CD14-positive monocyte (primary cell): ENCODE results near the gene TMEM132D. TPM values are rescaled to one million over a fixed set of nuclear protein-coding genes. Genes with fewer than 3 reads are reported as not detected.

Experiments used
- DNase-seq, 3 donors: peaks; one replicate each; pipeline ENCODE4 v3.0.0-alpha.2; 2011 to 2022
- H2AFZ ChIP-seq: 2 replicates; pipeline ENCODE4 v1.6.0; 2012; ENCODE audit warnings: mild to moderate bottlenecking, low read depth, low read length, inconsistent platforms; ENCODE audit not compliant: insufficient read depth, poor library complexity, severe bottlenecking
- H3K27ac ChIP-seq, 2 donors: 1 replicate in 1 of 2; 2 replicates in 1 of 2; pipeline ENCODE4 v1.5.1; 2012 to 2013; ENCODE audit warnings: low read length in 2 of 2, control low read depth in 1 of 2, inconsistent platforms in 1 of 2, low read depth in 1 of 2, mild to moderate bottlenecking in 1 of 2
- H3K27me3 ChIP-seq, 2 donors: one replicate each; pipeline versions ENCODE4 v1.6.0 to v1.6.1; 2011 to 2013; ENCODE audit warnings: low read length in 2 of 2; ENCODE audit not compliant: control insufficient read depth in 2 of 2, insufficient read depth in 2 of 2
- H3K36me3 ChIP-seq, 2 donors: replicated peaks in 1 of 2; 1 replicate in 1 of 2; 2 replicates in 1 of 2; pipeline versions ENCODE4 v1.5.1 to v1.6.1; 2012 to 2013; ENCODE audit warnings: low read length in 2 of 2, control low read depth in 1 of 2, inconsistent platforms in 1 of 2, mild to moderate bottlenecking in 1 of 2; ENCODE audit not compliant: insufficient read depth in 2 of 2, control insufficient read depth in 1 of 2
- H3K4me1 ChIP-seq, 2 donors: 1 replicate in 1 of 2; 2 replicates in 1 of 2; pipeline versions ENCODE4 v1.5.1 to v1.6.1; 2012 to 2013; ENCODE audit warnings: low read length in 2 of 2, control low read depth in 1 of 2, inconsistent platforms in 1 of 2, mild to moderate bottlenecking in 1 of 2, moderate library complexity in 1 of 2; ENCODE audit not compliant: insufficient read depth in 2 of 2, control insufficient read depth in 1 of 2
- H3K4me2 ChIP-seq: replicated peaks from 2 replicates; pipeline ENCODE3; 2012; ENCODE audit warnings: low read length, moderate library complexity, mild to moderate bottlenecking; ENCODE audit not compliant: poor library complexity, severe bottlenecking; ENCODE audit errors: extremely low read depth
- H3K4me3 ChIP-seq, 3 experiments: fragments of 200-600 bp in 1 of 3; sonication (generic) in 1 of 3; replicated peaks in 1 of 3; 1 replicate in 2 of 3; 2 replicates in 1 of 3; pipeline ENCODE4 v1.5.1; 2011 to 2013; ENCODE audit warnings: low read length in 3 of 3, mild to moderate bottlenecking in 3 of 3, control low read depth in 2 of 3, low read depth in 2 of 3, inconsistent platforms in 1 of 3, moderate library complexity in 1 of 3
- H3K79me2 ChIP-seq: 2 replicates; pipeline ENCODE4 v1.6.0; 2012; ENCODE audit warnings: mild to moderate bottlenecking, control low read depth, inconsistent platforms, low read length, moderate library complexity; ENCODE audit not compliant: insufficient read depth
- H3K9ac ChIP-seq: 2 replicates; pipeline ENCODE4 v1.6.0; 2017; ENCODE audit warnings: low read length, mild to moderate bottlenecking; ENCODE audit not compliant: insufficient read depth, poor library complexity, severe bottlenecking
- H3K9me3 ChIP-seq, 2 donors: replicated peaks in 1 of 2; 1 replicate in 1 of 2; 2 replicates in 1 of 2; pipeline versions ENCODE4 v1.5.1 to v1.6.1; 2012 to 2013; ENCODE audit warnings: low read length in 2 of 2, control low read depth in 1 of 2; ENCODE audit not compliant: control insufficient read depth in 1 of 2, insufficient read depth in 1 of 2
- H4K20me1 ChIP-seq: 2 replicates; pipeline ENCODE4 v1.6.0; 2012; ENCODE audit warnings: mild to moderate bottlenecking, low read length, control low read depth, moderate library complexity; ENCODE audit not compliant: insufficient read depth
- H3K27ac Mint-ChIP-seq, 7 donors: one replicate each; pipeline ENCODE4 v1.8.0; 2020; ENCODE audit warnings: mild to moderate bottlenecking in 7 of 7, mixed read lengths in 7 of 7, moderate library complexity in 6 of 7, inconsistent platforms in 2 of 7
- H3K27me3 Mint-ChIP-seq, 3 donors: one replicate each; pipeline ENCODE4 v1.8.0; 2021 to 2022; ENCODE audit warnings: low read depth in 3 of 3, mild to moderate bottlenecking in 3 of 3, mixed read lengths in 3 of 3, moderate library complexity in 3 of 3, inconsistent platforms in 1 of 3
- H3K36me3 Mint-ChIP-seq, 2 donors: one replicate each; pipeline ENCODE4 v1.8.0; 2020; ENCODE audit warnings: mixed read lengths in 2 of 2, inconsistent platforms in 1 of 2, mild to moderate bottlenecking in 1 of 2
- H3K4me1 Mint-ChIP-seq: one replicate; pipeline ENCODE4 v1.8.0; 2020; ENCODE audit warnings: mild to moderate bottlenecking, mixed read lengths
- H3K4me3 Mint-ChIP-seq, 2 donors: one replicate each; pipeline ENCODE4 v1.8.0; 2020; ENCODE audit warnings: mild to moderate bottlenecking in 2 of 2, mixed read lengths in 2 of 2, moderate library complexity in 1 of 2
- H3K9me3 Mint-ChIP-seq, 7 donors: one replicate each; pipeline ENCODE4 v1.8.0; 2020 to 2022; ENCODE audit warnings: mixed read lengths in 7 of 7, mild to moderate bottlenecking in 6 of 7, moderate library complexity in 6 of 7, inconsistent platforms in 2 of 7
- CTCF ChIP-seq: fragments of 200-600 bp; IDR thresholded peaks from one replicate; pipeline ENCODE4 v1.8.0; 2022; ENCODE audit warnings: antibody characterized with exemption, mild to moderate bottlenecking
- WGBS: methylation state at CpG from one replicate; pipeline ENCODE4 v1.1.5; 2013; ENCODE audit warnings: missing lambda C conversion rate; ENCODE audit not compliant: insufficient coverage; 5-methylcytosine and 5-hydroxymethylcytosine counted together
- intact Hi-C, 2 donors: fragments of 100-400 bp; cut with micrococcal nuclease; formaldehyde crosslinking; loops; one replicate each; pipeline versions ENCODE4 v1.15.0 to v1.15.1; 2023
- polyA plus RNA-seq, 3 donors: library from polyadenylated mRNA; depleted of rRNA in 1 of 3; unstranded in 2 of 3; stranded (reverse) in 1 of 3; fragments of 300-500 nt in 2 of 3; fragments of >200 nt in 1 of 3; fragmentation: Illumina TruSeq in 2 of 3; gene quantifications; 1 replicate in 2 of 3; 2 replicates in 1 of 3; pipeline ENCODE4 v1.2.3, GENCODE V29; 2012 to 2021

Gene TMEM132D
- polyA plus RNA-seq, 3 donors = 0.04 TPM; not detected in 2

DNA sequence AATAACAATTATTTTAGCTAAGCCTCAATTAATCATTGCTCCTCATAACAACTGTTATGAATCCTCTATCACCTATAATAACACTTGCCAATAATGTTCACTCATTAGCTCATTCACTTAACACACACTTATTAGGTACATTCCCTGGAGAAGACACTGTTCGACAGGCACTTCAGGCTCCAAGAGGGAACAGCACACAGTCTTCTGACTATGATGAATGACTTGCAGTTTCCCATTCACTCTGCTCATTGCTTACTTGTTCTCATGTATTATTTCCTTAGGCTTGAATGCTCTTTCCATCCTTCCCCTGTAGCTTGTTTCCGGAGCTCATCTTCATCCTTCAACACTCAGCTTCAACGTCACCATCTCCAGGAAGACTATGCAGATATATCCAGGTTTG, 437.3 kb downstream of the TMEM132D start:
- Mint-ChIP-seq H3K4me1 (no peaks in the 10 kb centered on the region), H3K9me3 (peaks cover under 1 to 19% (median 3%) of the 10 kb centered on the region in 7 donors), H3K27ac (no peak overlapping the region), H3K27me3 (peaks cover 1 to 2% (median 1%) of the 10 kb centered on the region in 3 donors), H3K4me3 (no peak overlapping the region), H3K36me3 (no peaks in the 10 kb centered on the region)
- H3K27ac ChIP-seq = no peak overlapping the region
- TF ChIP-seq CTCF = no peak
- H3K36me3 ChIP-seq = no peaks in the 10 kb centered on the region
- H3K9me3 ChIP-seq = peaks cover 5 to 7% of the 10 kb centered on the region in 2 donors
- H3K27me3 ChIP-seq = no peaks in the 10 kb centered on the region
- H3K79me2 ChIP-seq = no peaks in the 10 kb centered on the region
- no peaks in the 10 kb centered on the region for H3K4me1 ChIP-seq
- no peaks in the 10 kb centered on the region for H4K20me1 ChIP-seq
- intact Hi-C loops = no loop called here
- 83% methylated on average over 3 of the region's 3 CpGs for WGBS
- no peak overlapping the region for H3K9ac ChIP-seq
- DNase-seq = no peak
- no peak overlapping the region for H3K4me3 ChIP-seq
- H3K4me2 ChIP-seq = no peak overlapping the region
- H2AFZ ChIP-seq = no peak overlapping the region

GRCh38 chr12:129459886-129460285, 443.9 kb downstream of the TMEM132D start:
- H3K27ac ChIP-seq = no peak overlapping the region
- Mint-ChIP-seq H3K36me3 (no peaks in the 10 kb centered on the region), H3K27ac (no peak overlapping the region), H3K9me3 (peaks cover 0 to 6% (median 1%) of the 10 kb centered on the region in 7 donors), H3K27me3 (peaks cover 0 to 2% (median 1%) of the 10 kb centered on the region in 3 donors), H3K4me3 (no peak overlapping the region), H3K4me1 (no peaks in the 10 kb centered on the region)
- 88% methylated on average over 3 of the region's 5 CpGs for WGBS
- H3K9ac ChIP-seq = no peak overlapping the region
- no peak overlapping the region for H3K4me3 ChIP-seq
- H3K27me3 ChIP-seq = no peaks in the 10 kb centered on the region
- no peak for TF ChIP-seq CTCF
- DNase-seq = no peak
- H3K4me1 ChIP-seq = no peaks in the 10 kb centered on the region
- no peaks in the 10 kb centered on the region for H3K36me3 ChIP-seq
- no peaks in the 10 kb centered on the region for H3K79me2 ChIP-seq
- intact Hi-C loops = no loop called here
- H4K20me1 ChIP-seq = no peaks in the 10 kb centered on the region
- peaks cover 0 to 1% of the 10 kb centered on the region in 2 donors for H3K9me3 ChIP-seq
- no peak overlapping the region for H2AFZ ChIP-seq
- H3K4me2 ChIP-seq = no peak overlapping the region
